Breast epithelium (tissue), 3 donors: Measurements from ENCODE around the gene CAMTA1.

Experiments used
- CTCF ChIP-seq, 3 donors: fragments of 450-650 bp; IDR thresholded peaks; one replicate each; pipeline ENCODE4 v1.5.1; 2016 to 2017; ENCODE audit warnings: antibody characterized with exemption in 3 of 3, mild to moderate bottlenecking in 3 of 3, moderate library complexity in 3 of 3
- POLR2AphosphoS5 ChIP-seq, 3 donors: sonication (generic); formaldehyde crosslinking; IDR thresholded peaks; one replicate each; pipeline ENCODE4 v1.6.1; 2017; ENCODE audit warnings: antibody characterized with exemption in 3 of 3

GRCh38 chr1:6774381-6774780 is 10.9 kb upstream of the CAMTA1 start:
- TF ChIP-seq CTCF (IDR thresholded peaks at IDR 0.05) (no peak), POLR2AphosphoS5 (IDR thresholded peaks at IDR 0.05) (no peak)
